NCI-H1694 treated with DMSO at 0.1 percent for 48 hours (cell line): Measurements from ENCODE around the gene PPP2R2C.

Experiments
- DNase-seq: peaks from one replicate; lab custom pipeline; 2025; lab: John Stamatoyannopoulos, UW

The PPP2R2C gene

GRCh38 chr4:6449335-6449734 is 23.1 kb downstream of the PPP2R2C start:
- DNase-seq: no peak

- peak; percentile 71 for DNase-seq
These were observed 23.8 kb downstream of the PPP2R2C start for GRCh38 chr4:6448476-6449170.

DNA sequence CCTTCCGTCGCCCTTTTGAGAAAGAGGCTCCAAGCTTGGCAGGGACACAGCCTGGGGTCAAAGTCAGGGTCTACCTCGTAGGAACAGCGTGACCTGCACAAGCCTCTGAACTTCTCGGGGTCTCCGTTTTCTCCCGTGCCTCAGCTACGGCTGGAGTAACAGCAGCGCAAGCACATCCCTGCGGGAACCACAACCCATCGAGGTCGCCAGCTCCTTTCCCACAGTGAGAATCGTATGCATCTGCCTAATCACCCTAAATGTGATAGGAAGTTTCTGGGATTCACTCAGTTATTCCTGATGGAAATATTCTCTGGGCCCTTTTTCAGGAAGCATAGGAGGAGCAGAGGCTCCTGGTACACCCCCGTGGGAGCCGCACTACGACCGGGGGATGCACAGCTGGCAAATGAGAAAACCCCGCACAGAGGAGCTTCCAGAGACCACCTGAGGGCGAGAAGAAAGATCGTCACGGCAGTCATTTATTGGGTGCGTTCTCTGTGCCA is 24.7 kb downstream of the PPP2R2C start:
- no peak for DNase-seq

- DNase-seq: peak; percentile 17
These were observed 25.6 kb downstream of the PPP2R2C start for GRCh38 chr4:6446538-6447451.

DNA sequence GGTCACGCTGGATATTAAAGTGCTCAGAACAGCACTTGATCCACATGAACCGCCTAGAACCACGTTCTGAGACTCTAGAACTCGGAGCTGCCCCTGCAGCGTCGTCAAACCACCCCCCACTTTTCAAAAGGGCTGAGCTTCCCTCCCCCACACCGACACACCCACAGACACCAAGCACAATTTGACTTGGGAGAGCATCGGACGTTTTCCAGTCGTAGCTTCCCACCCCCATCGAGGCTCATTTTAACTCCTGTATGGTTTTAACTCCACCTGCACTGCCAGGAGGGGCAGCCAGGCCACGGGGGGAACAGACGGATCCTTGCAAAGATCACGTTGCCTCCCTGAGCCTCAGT is 26.3 kb downstream of the PPP2R2C start:
- DNase-seq: no peak

DNA sequence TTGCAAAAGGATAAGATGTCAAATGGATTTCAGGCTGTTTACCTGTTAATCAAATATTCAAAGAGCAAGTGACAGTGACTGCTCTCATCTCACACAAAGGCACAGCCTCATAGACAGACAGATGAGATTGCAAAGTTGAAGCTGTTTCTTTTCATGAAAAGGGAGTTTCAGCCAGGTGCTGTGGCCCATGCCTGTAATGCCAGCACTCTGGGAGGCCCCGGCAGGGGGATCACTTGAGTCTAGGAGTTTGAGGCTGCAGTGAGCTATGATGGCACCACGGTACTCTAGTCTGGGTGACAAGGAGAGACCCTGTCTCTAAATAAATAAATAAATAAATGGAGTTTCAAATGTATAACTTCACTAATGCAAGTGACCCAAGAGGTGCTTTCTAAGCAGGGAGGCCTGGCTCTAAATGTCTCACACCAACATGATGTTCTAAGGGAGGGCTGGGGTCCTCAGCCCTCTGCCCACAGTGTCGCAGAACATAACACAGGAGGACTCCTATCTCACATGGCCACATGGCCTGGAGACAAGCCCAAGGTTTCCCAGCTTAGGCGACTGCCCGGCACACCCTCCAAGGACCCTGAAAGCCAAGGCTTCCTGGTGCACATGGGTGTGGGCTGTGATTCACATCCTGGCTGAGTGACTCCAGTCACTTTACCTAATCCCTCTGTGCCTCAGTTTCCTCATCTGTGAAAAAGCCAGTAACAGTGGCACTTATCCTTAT is 26.8 kb downstream of the PPP2R2C start:
- DNase-seq: peak; percentile 9

- DNase-seq: no peak
These were observed 27.8 kb downstream of the PPP2R2C start for GRCh38 chr4:6444582-6444981.

DNA sequence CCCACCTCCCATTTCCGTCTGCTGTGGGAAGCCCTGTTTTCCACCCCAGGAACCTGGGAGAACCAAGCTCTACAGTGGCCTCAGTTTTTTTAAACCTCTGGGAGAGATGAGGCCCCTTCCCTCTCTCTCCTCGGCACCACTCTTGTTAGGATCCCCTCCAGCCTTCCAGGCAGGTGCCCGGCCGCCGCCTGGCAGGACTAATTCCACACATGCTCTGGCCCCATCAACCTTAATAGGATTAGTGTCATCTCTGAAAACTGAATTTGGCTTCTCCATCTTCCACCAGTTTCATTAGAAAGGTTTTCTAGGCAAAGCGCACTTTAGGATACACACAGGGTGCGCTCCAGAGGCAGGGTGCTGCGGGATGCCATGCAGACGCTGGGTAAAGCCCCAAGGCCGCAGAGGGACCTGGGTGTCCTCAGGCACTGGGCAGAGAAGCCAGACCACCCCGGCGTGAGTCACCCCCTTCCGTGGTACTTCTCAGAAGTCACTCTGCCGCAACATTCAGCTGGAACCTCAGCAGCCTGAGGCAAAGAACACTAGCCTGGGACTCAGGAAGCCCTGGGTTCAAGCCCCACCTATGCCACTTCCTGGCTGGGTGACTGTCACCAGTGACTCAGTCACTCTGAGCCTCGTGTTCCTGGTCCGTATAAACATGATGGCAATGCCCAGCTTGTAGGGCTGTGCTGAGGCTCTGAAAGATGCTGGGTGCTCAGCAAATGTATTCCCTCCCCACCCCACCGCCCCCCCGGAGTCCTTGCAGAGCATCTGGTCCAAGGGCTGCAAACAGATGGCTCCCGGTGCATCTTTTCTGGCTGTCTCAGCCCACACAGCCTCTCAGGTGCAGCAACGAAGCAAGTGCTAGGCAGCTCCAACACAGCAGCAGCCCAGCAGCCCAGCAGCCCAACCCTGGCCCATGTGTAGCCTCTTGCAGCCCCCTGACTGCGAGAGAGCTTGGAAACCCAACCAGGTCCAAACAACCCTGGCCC is 29.1 kb downstream of the PPP2R2C start:
- DNase-seq: peak; percentile 25

DNA sequence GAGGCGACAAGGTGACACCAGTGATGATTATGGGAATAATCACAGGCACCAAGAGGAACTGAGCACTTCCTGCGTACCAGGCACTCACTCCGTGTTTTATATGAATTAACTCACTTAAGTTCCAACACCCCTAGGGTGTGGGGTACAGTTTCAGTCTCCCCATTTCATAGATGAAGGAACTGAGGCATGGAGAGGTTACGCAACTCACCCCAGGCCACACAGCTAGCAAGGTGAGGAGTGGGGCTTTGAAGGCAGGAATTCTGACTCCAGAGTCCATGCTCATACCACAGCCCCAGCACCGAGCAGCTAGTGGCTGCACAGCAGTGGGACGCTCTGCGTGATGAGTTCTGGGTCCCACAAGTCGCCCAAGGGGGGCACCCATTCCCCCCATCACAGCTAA is 29.9 kb downstream of the PPP2R2C start:
- DNase-seq: no peak

DNA sequence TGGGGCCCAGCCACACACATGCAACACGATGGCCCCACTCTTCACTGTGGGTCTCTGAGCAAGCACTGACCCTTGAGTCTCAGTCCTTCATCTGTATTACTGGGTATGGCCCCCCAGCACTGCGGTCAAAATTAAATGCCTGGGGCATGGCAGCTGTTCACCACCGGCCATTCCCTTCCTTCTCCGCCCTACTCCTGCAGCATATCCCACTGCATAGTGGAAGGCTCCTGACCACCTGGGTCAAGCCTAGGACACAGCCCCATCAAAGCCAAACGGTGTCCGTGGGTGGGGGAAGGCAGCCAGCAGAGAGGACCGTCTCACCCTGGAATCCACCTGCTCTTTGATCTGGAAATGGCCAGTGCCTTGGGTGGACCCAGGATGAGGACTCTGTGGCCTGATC is 30.7 kb downstream of the PPP2R2C start:
- no peak for DNase-seq

DNA sequence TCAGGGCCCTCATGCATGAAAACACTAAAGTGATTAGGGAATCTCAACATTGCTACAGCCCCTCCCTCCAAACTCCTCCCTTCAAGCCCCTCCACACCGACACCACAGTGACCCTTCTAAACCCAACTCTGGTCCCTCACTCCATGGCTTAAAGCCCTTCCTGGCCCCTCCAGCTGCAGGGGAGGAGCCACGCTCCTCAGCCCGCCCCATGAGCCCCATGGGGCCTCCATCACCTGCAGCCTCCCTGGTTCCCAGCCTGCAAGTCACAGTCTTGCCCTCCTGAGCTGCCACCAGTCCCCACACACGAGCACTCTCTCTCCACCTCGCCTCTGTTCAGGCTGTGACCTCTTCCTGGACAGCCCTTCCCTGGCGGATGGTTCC is 31.2 kb downstream of the PPP2R2C start:
- DNase-seq: no peak

GRCh38 chr4:6440506-6441201 is 31.8 kb downstream of the PPP2R2C start:
- DNase-seq: no peak

- DNase-seq: no peak
These were observed 33.2 kb downstream of the PPP2R2C start for GRCh38 chr4:6439120-6439762.

DNA sequence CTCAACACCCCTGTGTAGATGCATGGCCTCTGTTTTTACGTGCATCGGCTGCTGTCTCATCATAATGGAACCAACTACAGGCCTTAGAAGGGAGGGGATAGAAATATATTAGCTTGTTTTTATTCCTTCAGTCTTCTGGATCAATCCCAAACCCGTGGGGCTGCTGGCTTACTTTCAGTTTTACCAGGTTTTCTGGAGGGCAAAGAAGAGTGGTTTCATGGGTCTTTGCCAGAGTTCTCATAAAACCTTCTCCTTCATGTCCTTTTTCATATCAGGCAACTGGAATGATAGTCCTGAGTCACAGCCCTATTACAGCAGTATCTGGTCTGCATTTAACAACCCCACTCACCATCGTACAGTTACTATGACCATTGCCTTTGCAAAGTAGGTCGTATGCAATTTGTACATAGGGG is 34.6 kb downstream of the PPP2R2C start:
- DNase-seq: no peak

- no peak for DNase-seq
These were observed 37.4 kb downstream of the PPP2R2C start for GRCh38 chr4:6435010-6435409.

DNA sequence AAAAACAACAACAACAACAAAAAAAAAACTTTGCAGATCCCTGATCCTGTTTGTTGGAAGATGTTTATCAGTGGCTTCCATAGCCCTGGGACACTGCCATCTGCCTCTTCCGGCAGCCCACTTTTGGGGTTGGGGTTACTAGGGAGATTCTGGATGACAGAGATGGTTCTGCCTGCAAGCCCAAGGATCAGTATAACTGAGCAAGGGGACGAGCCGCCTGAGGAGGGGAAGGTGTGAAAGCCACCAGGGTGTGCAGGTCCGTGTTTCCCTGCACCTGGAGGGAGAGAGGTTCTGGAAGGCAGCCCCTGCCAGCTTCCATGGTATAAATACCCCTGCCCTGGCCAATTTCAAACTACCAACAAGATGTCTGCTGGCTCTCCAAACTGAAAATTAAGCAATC is 41.5 kb downstream of the PPP2R2C start:
- no peak for DNase-seq

- DNase-seq: peak; percentile 11
These were observed 44.8 kb downstream of the PPP2R2C start for GRCh38 chr4:6427439-6428090.

DNA sequence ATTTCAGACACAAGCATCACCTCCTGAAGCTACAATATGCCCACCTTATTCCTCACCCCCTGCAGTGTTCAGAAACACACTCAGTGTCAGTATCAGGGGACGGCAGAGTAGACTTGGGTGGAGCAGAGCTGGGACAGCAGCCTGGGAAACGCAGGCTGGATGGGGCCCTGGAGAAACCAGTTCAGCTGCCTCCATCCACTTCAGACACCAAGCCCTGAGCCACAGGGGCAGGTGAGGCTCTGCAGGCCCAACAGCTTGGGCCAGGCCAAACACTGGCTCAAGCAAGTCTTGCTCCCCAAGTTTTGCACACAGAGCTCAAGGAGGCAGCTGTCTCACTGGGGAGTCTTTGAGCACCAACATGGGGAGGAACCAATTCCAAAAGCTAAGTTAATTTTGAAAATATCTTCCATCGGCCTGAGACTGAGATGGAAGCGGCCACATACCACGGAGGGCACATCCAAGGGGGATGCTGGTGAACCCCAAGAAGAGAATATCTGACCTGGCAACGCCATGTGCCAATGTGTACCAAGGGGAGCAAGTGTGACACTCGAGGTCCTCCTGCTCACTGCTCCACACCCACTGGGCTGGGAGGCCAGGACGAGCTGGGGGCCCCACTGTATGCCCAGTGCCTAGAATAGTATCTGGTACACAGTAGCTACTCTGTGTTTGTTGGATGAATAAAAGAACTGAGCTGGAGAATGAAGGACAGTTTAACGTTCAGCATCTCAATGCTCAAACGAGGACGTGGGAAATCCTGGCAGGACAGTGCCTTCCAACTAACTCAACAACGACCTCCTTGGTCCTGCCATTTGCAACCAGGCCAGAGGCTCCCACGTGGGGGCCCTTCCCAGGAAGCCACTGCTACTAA is 45.6 kb downstream of the PPP2R2C start:
- no peak for DNase-seq

- no peak for DNase-seq
These were observed 46.5 kb downstream of the PPP2R2C start for GRCh38 chr4:6425911-6426310.
